NCI-H446 (cell line): ENCODE data around the gene FAM53A.

Experiments used
- DNase-seq, 2 experiments: peaks; one replicate each; lab custom pipeline; 2025; lab: John Stamatoyannopoulos, UW

The FAM53A gene

DNA sequence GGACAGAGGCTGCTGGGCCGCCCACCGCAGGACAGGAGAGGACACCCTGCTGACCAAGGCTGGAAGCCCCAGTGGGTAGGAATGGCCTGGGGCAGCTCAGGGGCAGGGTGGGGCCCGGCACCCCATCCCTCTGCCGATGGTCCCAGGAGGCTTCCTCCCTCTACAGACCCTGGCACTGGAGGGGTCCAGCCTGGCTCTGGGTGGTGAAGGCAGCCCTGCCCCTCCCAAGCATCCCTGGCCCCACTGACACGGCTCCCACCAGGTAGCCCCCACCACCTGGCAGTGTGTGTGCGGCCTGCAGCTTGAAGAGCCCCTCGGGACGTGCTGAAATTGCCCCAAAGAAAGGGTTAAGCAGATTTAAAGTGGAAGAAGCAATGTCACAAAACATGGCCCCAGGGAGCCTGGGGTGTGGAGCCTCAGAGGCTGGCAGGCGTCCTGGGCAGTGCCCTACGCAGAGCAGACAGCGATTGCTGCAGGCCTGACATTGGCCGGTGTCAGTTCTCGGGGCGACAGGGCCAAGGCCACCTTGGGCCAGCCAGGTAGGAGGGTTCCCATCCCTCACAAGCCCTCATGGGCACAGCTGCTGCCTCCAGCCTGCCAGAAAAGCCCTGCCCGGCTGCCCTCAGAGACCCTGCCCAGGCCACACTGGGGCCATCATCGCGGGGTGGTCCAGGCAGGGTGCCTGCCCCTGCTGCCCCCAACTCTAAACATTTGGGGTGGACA is 80.5 kb downstream of the FAM53A start:
- DNase-seq = no peak

DNA sequence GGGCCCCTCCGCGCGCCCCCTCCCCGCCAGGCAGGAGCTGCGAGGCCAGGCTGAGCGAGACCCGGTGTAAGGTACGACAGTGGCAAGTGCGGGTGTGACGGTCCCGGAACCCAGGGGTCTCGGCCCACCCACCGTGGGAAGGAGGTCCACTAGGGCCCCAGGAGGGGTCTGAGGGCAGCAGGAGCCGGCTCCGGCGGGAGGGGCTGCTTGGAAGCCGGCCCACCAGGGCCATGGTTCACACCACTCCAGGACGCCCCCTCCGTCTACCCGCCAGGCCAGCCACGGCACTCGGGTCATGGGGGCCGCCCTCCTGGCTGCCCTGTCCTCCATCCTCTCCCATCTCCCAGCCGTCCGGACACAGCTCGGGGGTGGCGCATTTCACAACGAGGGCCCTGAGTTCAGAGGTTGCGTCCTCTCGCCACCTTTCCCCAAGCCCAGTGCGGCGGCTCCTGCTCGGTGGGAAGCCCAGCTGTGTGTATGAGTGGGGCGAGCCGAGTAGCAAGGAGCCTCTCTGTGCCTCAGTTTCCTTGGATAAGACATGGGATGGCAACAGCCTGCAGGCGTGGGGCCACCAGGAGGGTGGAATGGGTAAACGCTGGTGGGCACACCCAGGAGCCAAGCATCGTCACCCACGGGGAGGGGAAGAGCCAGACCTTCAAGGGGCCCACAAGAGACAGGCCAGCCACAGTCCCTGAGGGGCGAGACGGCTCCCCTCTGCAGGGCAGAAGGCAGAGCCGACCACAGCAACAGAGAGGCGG is 81.3 kb downstream of the FAM53A start:
- DNase-seq = no peak

DNA sequence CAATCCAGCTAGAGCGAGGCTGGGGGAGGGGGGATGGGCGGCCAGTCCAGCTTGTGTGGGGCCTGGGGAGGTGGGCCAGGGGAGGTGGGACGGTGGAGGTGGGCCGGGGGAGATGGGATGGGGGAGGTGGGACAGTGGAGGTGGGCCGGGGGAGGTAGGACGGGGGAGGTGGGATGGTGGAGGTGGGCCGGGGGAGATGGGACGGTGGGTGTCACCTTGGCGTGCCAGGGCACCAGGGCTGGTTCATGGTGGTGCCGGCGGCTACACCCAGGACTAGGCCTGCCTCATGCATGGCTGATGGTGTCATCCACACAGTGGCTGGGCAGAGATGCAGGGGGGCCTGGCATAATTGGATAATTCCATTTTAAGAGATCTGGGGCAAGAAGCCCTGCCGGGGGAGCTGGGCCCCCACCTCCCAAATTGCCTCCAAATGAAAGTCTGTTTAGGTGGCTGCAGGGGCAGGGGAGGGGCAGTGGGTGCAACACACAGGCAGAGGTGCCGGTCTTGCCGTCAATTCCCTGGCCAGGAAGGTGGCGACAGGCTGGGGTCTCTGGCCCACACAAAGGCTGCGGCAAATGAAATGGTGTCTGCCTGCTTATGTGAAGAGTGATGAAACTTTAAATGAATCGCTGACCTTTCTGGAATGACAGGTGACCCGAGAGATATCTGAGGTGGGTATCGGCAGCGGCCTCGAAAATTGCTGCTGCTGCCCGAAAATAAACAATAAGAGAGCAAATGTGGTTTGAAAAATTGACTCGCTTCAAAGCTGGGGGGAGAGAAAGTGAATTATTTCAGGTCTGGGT is 82.1 kb downstream of the FAM53A start:
- no peak for DNase-seq

DNA sequence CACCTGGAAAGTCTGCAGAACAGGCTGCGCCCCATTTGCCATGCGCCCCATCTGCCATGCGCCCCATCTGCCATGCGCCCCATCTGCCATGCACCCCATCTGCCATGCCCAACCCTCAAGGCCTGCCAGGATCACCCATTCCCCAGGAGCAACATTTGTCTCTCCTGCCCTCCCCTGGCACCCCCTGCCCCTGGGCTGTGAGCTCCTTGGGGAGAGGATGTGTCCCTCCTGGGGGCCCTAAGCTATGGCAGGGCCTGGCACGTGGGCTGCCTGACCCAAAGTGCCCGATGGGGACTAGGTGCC is 82.6 kb downstream of the FAM53A start:
- DNase-seq = no peak

DNA sequence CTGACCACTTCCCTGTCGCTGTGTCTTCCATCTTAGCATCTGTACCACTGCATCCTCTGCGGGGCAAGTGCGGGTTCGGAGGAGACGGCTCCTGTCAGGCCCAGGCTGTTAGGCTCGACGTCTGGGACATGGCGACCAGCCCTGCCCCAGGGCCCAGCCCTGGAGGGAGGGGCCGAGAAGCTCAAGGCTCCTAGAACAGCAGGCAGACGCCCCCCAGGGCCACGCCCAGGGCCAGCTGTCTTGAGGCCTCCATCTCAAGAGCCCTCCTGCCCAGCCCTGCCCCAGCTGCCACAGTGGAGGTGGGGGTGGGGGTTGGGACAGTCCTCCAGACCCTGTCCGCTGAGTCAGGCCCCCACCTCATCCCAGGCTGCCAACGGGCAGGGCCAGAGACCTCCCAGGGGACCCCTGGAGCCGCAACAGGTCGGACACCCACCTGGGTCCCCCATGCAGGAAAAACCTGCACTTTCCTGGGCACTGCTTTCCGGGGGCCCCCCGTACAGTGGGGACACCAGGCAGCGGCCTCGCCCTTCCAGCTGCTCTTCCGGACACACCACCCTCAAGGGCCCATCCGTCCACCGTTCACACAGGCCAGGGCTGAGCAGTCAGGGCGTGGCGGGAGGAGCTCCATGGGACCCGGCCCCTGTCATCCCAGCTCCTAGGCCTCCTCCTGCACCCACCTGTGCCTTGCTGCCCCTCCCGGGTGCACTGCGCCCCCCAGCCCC is 83.1 kb downstream of the FAM53A start:
- no peak for DNase-seq

DNA sequence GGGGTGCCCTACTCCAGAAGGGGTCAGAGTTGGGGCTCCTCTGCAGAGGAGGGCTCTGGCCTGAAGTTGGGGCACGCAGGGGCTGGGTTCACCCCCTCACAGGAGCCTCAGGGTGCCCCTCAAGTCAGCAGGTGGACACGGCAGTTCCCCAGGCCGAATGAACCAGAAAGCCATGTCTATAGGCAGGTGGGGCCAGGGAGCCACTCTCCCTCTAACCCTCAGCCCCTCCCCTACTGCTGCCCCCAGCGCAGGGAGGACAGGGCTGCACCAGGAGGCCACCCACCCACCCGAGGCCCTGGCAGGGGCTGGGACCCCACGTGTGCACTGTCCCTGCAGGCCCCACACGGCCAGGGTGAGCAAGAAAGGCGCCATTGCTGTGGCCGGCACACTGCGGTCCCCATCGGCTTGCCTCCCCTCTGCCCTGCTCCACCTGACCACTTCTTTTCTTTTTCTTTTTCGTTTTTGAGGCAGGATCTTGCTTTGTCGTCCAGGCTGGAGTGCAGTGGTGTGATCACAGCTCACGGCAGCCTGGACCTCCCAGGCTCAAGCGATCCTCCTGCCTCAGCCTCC is 83.8 kb downstream of the FAM53A start:
- no peak for DNase-seq

DNA sequence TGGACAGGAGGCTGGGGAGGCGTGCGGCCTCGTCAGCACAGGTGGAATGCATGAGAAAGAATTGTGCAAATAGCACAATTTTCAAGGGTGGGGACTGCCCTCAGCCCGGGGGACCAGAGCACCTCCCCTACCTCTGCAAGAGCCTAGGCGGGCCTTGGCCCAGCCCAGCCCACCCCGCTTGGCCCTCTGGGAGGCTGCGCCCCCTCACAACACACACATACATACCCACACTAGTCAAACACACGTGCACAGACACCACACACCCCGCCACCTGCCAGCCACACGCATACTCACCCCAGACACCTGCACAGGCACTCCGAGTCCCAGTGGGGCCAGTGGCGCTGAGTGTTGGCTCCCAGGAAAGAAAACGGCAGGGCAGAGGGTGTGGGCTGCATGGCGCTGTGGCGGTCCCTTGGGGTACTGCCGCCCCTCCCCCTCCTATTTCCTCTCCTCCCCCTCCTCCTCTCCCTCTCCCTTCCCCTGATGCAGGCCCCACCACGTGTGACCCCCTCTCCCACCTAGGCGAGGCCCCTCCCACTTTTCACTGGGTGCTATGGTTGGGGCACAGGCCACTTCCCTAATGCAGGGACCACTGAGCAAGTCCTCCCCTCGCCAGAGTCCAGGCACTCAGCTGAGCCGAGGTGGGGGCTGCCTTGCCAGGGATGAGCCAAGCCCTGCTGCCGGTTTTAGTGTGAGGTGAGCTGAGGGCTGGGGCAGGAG is 84.5 kb downstream of the FAM53A start:
- no peak for DNase-seq

DNA sequence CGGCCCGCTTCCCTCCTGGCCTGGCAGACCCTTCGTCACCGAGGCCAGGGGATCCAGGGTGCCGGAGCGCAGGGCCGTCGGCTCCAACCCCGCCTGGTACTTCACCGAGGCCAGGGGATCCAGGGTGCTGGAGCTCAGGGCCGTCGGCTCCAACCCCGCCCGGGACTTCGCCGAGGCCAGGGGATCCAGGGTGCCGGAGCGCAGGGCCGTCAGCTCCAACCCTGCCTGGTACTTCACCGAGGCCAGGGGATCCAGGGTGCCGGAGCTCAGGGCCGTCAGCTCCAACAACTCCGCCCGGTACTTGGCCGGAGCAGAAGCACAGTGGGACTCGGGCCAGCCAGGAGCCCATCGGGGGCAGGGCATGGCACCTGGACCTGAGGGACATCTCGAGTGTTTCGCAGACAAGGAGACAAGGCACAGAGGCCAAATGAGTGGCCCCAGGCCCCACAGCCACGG is 85.1 kb downstream of the FAM53A start:
- DNase-seq = no peak

DNA sequence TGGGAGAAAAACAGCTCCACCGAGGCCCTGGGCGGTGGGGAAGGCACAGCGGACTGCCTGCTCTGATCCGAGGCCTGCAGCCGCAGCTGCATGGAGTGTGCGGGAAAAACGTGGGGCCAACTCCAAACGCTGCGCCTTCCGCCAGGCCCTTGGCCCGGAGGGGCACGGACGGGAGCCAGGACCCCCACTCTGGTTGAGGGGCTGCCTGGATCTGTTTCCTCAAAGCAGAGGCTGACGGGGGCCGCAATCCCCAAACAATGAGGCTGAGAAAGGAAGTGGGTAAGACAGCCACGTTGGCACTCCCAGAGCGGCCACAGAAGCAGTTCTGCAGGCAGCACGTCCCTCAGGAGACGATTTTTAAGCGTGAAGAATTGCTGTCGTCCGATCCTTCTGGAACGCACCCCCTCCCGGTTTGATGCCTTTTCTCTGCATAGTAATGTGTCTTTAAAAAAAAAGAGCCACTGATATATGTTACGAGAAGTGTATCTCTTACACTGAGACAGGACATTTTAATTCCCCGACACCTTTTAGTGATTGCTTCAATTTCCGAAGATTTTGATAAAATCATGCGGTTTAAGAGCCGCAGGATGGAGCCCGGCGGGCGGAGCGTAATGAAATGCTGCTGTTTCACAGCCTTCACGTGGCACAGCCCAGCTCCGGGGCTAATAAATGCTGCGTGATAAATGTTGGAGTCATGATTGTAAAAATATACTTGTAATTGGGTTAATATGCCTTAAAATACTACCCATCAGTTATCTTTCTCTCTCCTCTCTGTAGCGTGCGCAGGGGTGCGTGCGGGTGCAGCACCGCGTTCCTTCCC is 85.7 kb downstream of the FAM53A start:
- no peak for DNase-seq

DNA sequence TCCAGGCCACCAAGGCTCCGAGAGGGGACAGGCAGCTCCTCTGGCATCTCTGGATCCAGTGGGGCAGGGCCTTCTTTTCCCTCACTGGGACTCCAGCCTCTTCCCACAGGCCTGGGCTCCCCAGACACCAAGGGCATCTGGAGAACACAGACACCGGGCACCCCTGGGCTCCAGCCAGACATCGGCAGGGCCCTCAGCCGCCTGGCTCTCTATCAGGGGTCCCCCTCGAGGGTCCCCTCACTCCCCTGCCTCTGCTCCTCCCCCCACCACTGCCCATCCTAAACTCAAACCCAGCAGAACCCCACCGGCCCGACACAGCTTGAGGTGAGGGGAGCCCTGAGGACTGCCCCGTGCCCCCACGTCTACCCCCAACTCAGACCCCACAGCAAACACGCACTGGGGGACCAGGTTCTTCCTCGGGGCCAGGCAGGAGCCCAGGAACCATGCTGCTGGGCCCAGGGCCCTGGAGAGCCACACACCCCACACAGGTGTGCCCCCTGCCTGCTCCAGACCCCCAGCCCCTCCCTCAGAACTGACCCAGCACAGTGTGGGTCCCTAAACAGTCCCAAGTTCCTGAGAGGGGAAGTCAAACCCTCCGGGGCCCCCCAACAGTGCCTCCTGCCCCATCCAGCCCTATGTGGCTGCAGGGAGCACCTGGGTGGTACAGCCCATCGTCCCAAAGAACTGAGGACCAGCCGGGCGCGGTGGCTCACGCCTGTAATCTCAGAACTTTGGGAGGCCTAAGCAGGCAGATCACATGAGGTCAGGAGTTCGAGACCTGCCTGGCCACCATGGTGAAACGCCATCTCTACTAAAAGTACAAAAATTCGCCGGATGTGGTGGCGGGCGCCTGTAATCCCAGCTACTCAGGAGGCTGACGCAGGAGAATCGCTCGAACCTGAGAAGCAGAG is 86.8 kb downstream of the FAM53A start:
- no peak for DNase-seq

DNA sequence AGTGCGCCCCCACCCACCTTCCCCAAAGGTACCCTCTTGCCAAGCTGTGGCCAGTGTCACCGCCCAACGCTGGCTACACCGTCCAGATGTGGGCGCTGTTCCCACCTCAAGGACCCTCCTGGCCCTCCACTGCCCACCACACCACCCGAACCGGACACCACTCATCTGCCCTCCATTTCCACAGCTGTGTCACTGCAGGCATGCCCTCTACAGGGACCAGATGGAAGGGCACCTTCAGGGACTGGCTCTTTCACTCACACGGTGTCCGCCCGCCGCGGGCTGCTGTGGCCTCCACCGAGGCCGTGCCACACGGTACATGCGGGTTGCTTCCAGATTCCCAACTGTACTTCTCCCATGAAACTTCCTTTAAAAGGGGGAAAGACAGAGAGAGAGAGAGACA is 87.7 kb downstream of the FAM53A start:
- no peak for DNase-seq

DNA sequence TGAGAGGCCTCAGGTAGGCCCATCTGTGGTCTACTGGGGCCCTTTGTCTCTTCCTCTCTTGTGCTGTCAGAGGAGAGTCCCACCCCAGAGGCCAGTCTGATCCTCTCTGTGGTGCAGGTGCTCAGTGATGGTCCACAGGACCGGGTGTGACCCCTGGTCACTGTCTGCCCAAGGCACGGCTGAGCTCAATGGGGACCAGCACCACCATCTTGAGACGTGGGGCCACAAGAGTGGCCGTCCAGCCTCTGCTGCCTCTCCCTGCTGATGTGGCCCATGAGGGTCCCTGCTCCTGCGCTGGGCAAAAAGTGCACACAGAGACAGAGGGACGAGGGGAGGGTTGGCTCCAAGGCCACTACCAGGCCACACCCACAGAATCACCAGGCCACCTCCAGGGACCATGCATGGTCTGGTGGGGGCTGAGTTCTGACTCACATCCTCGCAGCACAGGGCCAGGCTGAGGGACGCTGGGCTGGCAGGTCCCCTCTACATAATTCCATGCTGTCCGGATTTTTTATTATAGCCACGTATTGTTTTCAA is 88.3 kb downstream of the FAM53A start:
- DNase-seq = no peak

DNA sequence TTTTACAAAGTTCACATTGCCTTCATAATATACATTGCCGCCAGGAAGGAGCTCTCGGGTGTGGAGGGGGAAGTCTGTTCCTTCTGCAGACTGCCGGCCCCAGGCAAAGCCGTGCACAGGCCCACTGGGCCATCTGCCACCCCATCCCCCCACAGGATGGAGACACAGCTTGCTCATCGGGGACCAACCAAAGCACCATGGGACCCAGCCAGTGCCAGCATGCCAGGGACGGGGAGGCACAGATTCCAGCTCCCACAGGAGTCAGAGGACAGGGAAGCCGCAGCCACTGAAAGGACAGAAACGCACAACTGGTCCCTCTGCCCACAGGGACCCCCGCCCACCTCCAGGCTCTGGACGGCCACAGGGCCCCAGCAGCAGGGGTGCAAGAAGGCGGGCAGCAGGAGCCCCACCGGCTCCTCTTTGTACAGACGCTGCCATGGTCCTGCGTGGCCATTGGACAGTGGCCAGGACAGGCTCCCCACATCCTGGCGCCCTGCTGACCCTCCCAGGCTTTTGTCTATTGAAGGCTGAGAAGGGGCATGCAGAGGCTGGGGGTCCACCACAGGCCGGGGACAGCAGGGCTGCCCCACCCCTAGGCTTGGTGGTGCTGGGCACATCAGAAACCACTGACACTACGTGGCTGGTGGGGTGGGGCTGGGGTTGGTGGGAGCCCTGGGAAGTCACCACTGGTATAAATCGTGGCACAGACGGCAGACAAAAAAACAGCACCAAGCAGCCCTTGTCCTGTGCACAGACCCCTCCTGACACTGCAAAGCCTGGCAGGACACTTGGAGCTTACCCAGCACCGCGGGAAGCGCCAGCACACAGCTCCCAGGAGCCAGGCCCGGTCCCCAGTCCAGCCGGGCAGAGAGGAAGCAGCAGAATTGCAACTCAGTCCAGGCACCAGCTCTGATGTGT is 89.0 kb downstream of the FAM53A start:
- DNase-seq = no peak

DNA sequence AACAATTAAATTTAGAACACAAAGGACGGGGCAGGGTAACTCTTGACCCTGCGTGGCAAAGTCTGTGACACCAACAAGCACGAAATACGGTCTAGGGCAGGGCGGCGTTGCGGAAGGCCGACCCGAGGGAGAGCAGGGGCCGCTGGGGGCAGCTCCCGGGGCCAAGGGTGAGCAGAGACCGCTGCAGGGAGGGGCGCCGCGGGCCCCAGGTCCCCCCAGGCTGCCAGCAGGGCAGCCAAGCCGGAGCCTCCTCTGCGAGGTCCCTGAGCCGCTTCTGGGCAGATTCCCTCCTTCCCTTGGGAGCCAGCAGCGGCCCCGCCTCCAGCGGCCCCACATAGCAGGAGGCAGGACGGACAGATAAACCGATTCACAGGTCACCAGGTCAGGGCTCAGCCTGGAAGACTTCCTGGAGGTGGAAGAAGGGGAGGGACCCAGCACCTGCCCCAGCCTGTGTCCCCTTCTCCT is 90.2 kb downstream of the FAM53A start:
- DNase-seq = no peak

DNA sequence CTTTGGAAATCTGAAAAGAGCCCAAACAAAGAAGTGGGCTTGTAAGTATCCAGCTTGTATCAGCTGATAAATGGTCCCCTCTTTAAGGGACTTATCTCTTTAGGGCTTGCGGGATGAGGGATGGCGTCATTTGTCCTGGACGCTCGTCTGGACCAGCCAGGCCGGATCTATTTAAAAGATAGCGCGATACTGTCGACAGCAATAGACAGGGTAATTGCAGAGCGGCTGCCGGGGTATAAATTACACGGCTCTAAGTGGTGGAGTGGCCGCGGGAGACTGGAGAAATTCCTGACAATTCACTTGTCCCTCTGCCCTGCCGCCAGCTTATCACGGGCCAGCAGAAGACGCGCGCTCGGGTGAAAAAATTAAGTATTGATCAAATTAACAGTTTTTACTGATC is 90.7 kb downstream of the FAM53A start:
- DNase-seq = no peak

DNA sequence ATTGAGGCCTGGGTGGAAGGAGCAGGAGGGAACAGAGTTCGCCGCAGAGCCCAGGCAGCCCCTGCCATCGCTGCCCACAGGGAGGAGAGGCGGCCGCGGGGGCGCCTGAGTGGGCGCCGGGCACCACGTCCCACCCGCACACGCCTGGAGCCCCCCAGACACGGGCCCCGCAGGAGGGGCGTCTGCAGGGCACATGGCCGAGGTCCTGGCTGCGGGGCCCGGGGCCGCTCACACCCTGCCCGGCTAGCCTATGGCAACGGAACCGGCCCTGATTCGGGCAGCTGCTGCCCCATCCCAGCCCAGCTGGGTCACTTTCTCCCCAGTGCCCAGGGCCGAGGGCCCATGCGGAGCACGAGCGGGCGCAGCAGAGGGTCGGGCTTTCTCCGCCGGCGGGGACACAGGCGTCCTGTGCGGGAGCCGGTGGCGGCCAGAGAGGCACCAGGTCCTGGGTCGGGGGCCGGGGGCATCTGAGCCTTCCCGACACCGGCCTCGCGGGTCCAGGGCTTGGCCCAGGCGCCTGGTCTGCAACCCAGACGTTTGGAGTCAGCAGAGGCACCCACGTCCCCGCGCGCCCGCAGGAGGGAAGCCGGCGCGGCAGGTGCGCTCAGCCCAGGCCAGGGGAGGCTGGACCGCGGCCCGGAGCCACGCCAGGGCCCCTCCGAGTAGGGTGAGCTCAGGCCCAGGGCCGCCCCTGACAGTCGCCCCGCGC is 91.2 kb downstream of the FAM53A start:
- no peak for DNase-seq

DNA sequence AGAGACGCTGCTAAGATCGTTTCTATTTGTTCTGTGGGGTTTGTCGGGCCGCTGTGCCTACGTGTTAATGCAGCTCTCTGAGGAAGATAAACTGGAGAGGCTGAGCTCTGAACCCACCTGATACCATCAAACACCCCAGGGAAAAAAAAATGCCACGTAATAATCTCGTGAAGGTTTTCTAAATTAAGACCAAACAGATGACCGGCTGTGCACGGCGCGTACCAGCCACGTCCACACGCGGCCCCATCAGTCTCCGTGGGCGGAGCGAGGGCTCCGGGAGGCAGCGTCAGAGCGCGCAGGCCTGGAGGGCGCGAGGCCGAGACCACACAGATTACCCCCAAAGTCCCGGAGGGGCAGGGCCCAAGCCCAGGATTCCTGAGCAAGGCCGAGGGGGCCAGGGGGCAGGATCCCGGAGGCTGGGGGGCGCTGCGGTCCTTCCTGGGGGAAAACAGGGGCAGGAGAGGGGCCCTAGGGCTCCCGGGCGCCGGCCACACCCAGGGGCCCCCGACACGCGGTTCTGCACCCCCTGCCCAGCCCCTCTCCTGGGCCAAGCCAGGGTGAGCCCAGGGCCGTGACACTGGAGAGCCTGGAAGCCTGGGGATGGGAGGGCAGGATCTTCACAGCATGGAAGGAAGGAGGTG is 91.9 kb downstream of the FAM53A start:
- no peak for DNase-seq
